ENCODE results near the gene NDOR1. TPM values are rescaled to one million over a fixed set of nuclear protein-coding genes. Genes with fewer than 3 reads are reported as not detected.

NDOR1 gene
- total RNA-seq, 4 donors from 2014 or later: 14.3 to 47.5 (median 22.0) TPM

- 20% methylated on average over 4 of the region's 4 CpGs; no CpG with 5 or more reads in 1 of the 2 donors for WGBS, 2 donors (ENCODE audit: low coverage in 1 of 2)
- DNase-seq: peak; percentile 41
These were observed 46.9 kb upstream of the NDOR1 start for GRCh38 chr9:137158625-137159024.

GRCh38 chr9:137159105-137160053, 46.1 kb upstream of the NDOR1 start:
- H3K4me1 ChIP-seq: peaks cover 9 to 30% (median 27%) of the 10 kb centered on the region in 4 donors
- in situ Hi-C loops (cut with MboI; ENCODE audit: low pct_ligation_motif_present in 1 of 4, low pct_unique_long_range_greater_than_20kb in 1 of 4, low sequenced_read_pairs in 3 of 4) (no loop called here), intact Hi-C loops (cut with DNase I; ENCODE audit: low total_unique reads) (no loop called here)
- H3K27ac ChIP-seq: no peak overlapping the region
- no peaks in the 10 kb centered on the region for H3K9me3 ChIP-seq
- H3K36me3 ChIP-seq: no peaks in the 10 kb centered on the region
- WGBS, 2 donors (ENCODE audit: low coverage in 1 of 2): 35 to 40% methylated on average over 6 to 14 of the region's 14 CpGs
- H3K27me3 ChIP-seq: peaks cover 94% of the 10 kb centered on the region
- H3K4me3 ChIP-seq: no peak overlapping the region
- TF ChIP-seq POLR2AphosphoS5 (IDR thresholded peaks at IDR 0.05): no peak
- no peak for TF ChIP-seq POLR2A (IDR thresholded peaks at IDR 0.05)
- no peak for TF ChIP-seq EP300 (IDR thresholded peaks at IDR 0.05; ENCODE audit: low read depth)
- no peak for TF ChIP-seq CTCF (IDR thresholded peaks at IDR 0.05)
- no peak for DNase-seq

More at GRCh38 chr9:137158625-137159024, 46.9 kb upstream of the NDOR1 start:
- in situ Hi-C loops (cut with MboI; ENCODE audit: low pct_ligation_motif_present in 1 of 4, low pct_unique_long_range_greater_than_20kb in 1 of 4, low sequenced_read_pairs in 3 of 4): no loop called here
- TF ChIP-seq EP300 (IDR thresholded peaks at IDR 0.05; ENCODE audit: low read depth) (no peak), POLR2A (IDR thresholded peaks at IDR 0.05) (no peak), POLR2AphosphoS5 (IDR thresholded peaks at IDR 0.05) (no peak), CTCF (IDR thresholded peaks at IDR 0.05) (no peak)
- Histone ChIP-seq H3K9me3 (no peaks in the 10 kb centered on the region), H3K4me3 (no peak overlapping the region), H3K27ac (no peak overlapping the region), H3K27me3 (peaks cover 86% of the 10 kb centered on the region), H3K36me3 (no peaks in the 10 kb centered on the region), H3K4me1 (peaks cover 9 to 29% (median 27%) of the 10 kb centered on the region in 4 donors)
- intact Hi-C loops (cut with DNase I; ENCODE audit: low total_unique reads): no loop called here

GRCh38 chr9:137160054-137160425, 45.5 kb upstream of the NDOR1 start:
- DNase-seq: no peak
- Histone ChIP-seq H3K9me3 (no peaks in the 10 kb centered on the region), H3K27ac (no peak overlapping the region), H3K4me3 (no peak overlapping the region), H3K4me1 (peaks cover 9 to 30% (median 27%) of the 10 kb centered on the region in 4 donors), H3K36me3 (no peaks in the 10 kb centered on the region), H3K27me3 (peaks cover 100% of the 10 kb centered on the region)
- 60 to 70% methylated on average over 4 to 17 of the region's 17 CpGs for WGBS, 2 donors (ENCODE audit: low coverage in 1 of 2)
- in situ Hi-C loops (cut with MboI; ENCODE audit: low pct_ligation_motif_present in 1 of 4, low pct_unique_long_range_greater_than_20kb in 1 of 4, low sequenced_read_pairs in 3 of 4): no loop called here
- TF ChIP-seq POLR2AphosphoS5 (IDR thresholded peaks at IDR 0.05) (no peak), POLR2A (IDR thresholded peaks at IDR 0.05) (no peak), CTCF (IDR thresholded peaks at IDR 0.05) (no peak), EP300 (IDR thresholded peaks at IDR 0.05; ENCODE audit: low read depth) (no peak)
- intact Hi-C loops (cut with DNase I; ENCODE audit: low total_unique reads): no loop called here

- DNase-seq: no peak
- intact Hi-C loops (cut with DNase I; ENCODE audit: low total_unique reads): no loop called here
- Histone ChIP-seq H3K27me3 (peaks cover 100% of the 10 kb centered on the region), H3K9me3 (no peaks in the 10 kb centered on the region), H3K36me3 (no peaks in the 10 kb centered on the region), H3K4me1 (peaks cover 9 to 30% (median 27%) of the 10 kb centered on the region in 4 donors), H3K4me3 (no peak overlapping the region), H3K27ac (no peak overlapping the region)
- in situ Hi-C loops (cut with MboI; ENCODE audit: low pct_ligation_motif_present in 1 of 4, low pct_unique_long_range_greater_than_20kb in 1 of 4, low sequenced_read_pairs in 3 of 4): no loop called here
- no peak for TF ChIP-seq CTCF (IDR thresholded peaks at IDR 0.05)
- no peak for TF ChIP-seq POLR2AphosphoS5 (IDR thresholded peaks at IDR 0.05)
- no peak for TF ChIP-seq POLR2A (IDR thresholded peaks at IDR 0.05)
- TF ChIP-seq EP300 (IDR thresholded peaks at IDR 0.05; ENCODE audit: low read depth): no peak
- 42% methylated on average over 41 of the region's 56 CpGs; no CpG with 5 or more reads in 1 of the 2 donors for WGBS, 2 donors (ENCODE audit: low coverage in 1 of 2)
These were observed 44.6 kb upstream of the NDOR1 start for GRCh38 chr9:137160716-137161557.

Measured in transverse colon (tissue), 4 donors.